IPS-18c (cell line): ENCODE results near the gene IRAK1.
A peak's percentile ranks its signal among the peaks of the same experiment; 100 is the strongest.

ENCODE experiments used
- H3K4me3 ChIP-seq: 2 replicates; pipeline ENCODE4 v1.7.0; 2013; ENCODE audit warnings: low read depth, mild to moderate bottlenecking, low read length, moderate library complexity; ENCODE audit not compliant: insufficient read depth
- H3K9me3 ChIP-seq: one replicate; pipeline ENCODE4 v1.6.1; 2013; ENCODE audit warnings: mild to moderate bottlenecking, low read length, moderate library complexity; ENCODE audit not compliant: control insufficient read depth, insufficient read depth

IRAK1 gene

GRCh38 chrX:154019633-154020528, at the start of gene IRAK1:
Gene IRAK1 (minus strand): TSS chrX:154019902. CDS start chrX:154019812, 90 bp downstream.
- Histone ChIP-seq H3K9me3 (peaks cover 16% of the 10 kb centered on the region), H3K4me3 (peak within 1 kb of the TSS; percentile 49)

- H3K9me3 ChIP-seq: peaks cover 14% of the 10 kb centered on the region
- H3K4me3 ChIP-seq: no peak overlapping the region
Measured at GRCh38 chrX:154068560-154068959, 48.9 kb upstream of the IRAK1 start.

- Histone ChIP-seq H3K4me3 (no peak overlapping the region), H3K9me3 (peaks cover 13% of the 10 kb centered on the region)
Measured at GRCh38 chrX:154064637-154065435, 45.1 kb upstream of the IRAK1 start.

- no peak overlapping the region for H3K4me3 ChIP-seq
Measured at GRCh38 chrX:154063234-154063633, 43.5 kb upstream of the IRAK1 start.

GRCh38 chrX:154061801-154062200, 42.1 kb upstream of the IRAK1 start:
- no peak overlapping the region for H3K4me3 ChIP-seq
- peaks cover 11% of the 10 kb centered on the region for H3K9me3 ChIP-seq

More at GRCh38 chrX:154063234-154063633, 43.5 kb upstream of the IRAK1 start:
- H3K9me3 ChIP-seq: peaks cover 13% of the 10 kb centered on the region

- peaks cover 7% of the 10 kb centered on the region for H3K9me3 ChIP-seq
Measured at GRCh38 chrX:154059729-154060245, 40.1 kb upstream of the IRAK1 start.

GRCh38 chrX:154059231-154059630, 39.5 kb upstream of the IRAK1 start:
- no peak overlapping the region for H3K4me3 ChIP-seq
- peaks cover 7% of the 10 kb centered on the region for H3K9me3 ChIP-seq

More at GRCh38 chrX:154059729-154060245, 40.1 kb upstream of the IRAK1 start:
- no peak overlapping the region for H3K4me3 ChIP-seq

GRCh38 chrX:154058214-154058997, 38.7 kb upstream of the IRAK1 start:
- Histone ChIP-seq H3K9me3 (peaks cover 7% of the 10 kb centered on the region), H3K4me3 (no peak overlapping the region)

- H3K9me3 ChIP-seq: peaks cover 7% of the 10 kb centered on the region
Measured at GRCh38 chrX:154057791-154058190, 38.1 kb upstream of the IRAK1 start.

GRCh38 chrX:154056770-154057241, 37.1 kb upstream of the IRAK1 start:
- Histone ChIP-seq H3K4me3 (no peak overlapping the region), H3K9me3 (peaks cover 4% of the 10 kb centered on the region)

More at GRCh38 chrX:154057791-154058190, 38.1 kb upstream of the IRAK1 start:
- H3K4me3 ChIP-seq: no peak overlapping the region

- H3K4me3 ChIP-seq: no peak overlapping the region
- H3K9me3 ChIP-seq: peaks cover 4% of the 10 kb centered on the region
Measured at GRCh38 chrX:154051201-154051810, 31.6 kb upstream of the IRAK1 start.

GRCh38 chrX:154050113-154050495, 30.4 kb upstream of the IRAK1 start:
- H3K4me3 ChIP-seq: no peak overlapping the region

GRCh38 chrX:154049209-154050112, 29.8 kb upstream of the IRAK1 start:
- Histone ChIP-seq H3K4me3 (no peak overlapping the region), H3K9me3 (peaks cover 4% of the 10 kb centered on the region)

More at GRCh38 chrX:154050113-154050495, 30.4 kb upstream of the IRAK1 start:
- peaks cover 4% of the 10 kb centered on the region for H3K9me3 ChIP-seq

GRCh38 chrX:154048398-154048797, 28.7 kb upstream of the IRAK1 start:
- Histone ChIP-seq H3K9me3 (peaks cover 6% of the 10 kb centered on the region), H3K4me3 (no peak overlapping the region)

- Histone ChIP-seq H3K9me3 (peaks cover 9% of the 10 kb centered on the region), H3K4me3 (no peak overlapping the region)
Measured at GRCh38 chrX:154046940-154047610, 27.4 kb upstream of the IRAK1 start.
